Measurements from ENCODE around the gene BAIAP2.
"Not testable (repeated sequence)": the region's sequence is repeated elsewhere in the genome, so short reads cannot be mapped to it uniquely, and the experiment has no call there.

The BAIAP2 gene

DNA sequence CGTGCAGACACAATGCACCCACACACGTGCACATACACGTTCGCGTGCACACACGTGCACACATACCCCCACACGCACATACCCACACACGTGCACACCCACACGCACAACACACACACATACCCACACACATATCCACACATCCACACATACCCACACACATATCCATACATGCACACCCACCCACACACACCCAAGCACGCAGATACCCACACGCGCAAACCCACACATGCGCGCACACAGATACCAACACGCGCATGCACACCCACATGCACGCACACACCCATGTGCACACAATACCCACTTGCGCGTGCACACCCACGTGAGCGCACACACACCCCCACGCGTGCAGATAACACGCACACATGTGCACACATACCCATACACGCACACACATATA, 103.5 kb downstream of the BAIAP2 start:
- no peak for DNase-seq (ENCODE audit: low read depth, low spot score)

GRCh38 chr17:81139428-81139827, 104.5 kb downstream of the BAIAP2 start:
- DNase-seq (ENCODE audit: low read depth, low spot score) = no peak

GRCh38 chr17:81140018-81140417, 105.1 kb downstream of the BAIAP2 start:
- no peak for DNase-seq (ENCODE audit: low read depth, low spot score)

DNA sequence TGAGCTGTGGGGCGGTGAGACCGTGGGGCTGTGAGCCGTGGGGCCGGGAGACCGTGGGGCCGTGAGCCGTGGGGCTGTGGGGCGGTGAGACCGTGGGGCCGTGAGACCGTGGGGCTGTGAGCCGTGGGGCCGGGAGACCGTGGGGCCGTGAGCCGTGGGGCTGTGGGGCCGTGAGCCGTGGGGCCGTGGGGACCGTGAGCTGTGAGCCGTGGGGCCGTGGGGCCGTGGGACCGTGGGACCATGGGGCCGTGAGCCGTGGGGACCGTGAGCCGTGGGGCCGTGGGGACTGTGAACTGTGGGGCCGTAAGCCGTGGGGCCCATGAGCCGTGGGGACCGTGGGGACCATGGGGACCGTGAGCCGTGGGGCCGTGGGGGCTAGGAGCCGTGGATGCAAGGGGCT, 105.7 kb downstream of the BAIAP2 start:
- DNase-seq (ENCODE audit: low read depth, low spot score) = no peak

- DNase-seq (ENCODE audit: low read depth, low spot score) = peak; percentile 52
These were observed 107.6 kb downstream of the BAIAP2 start for GRCh38 chr17:81142301-81143199.

DNA sequence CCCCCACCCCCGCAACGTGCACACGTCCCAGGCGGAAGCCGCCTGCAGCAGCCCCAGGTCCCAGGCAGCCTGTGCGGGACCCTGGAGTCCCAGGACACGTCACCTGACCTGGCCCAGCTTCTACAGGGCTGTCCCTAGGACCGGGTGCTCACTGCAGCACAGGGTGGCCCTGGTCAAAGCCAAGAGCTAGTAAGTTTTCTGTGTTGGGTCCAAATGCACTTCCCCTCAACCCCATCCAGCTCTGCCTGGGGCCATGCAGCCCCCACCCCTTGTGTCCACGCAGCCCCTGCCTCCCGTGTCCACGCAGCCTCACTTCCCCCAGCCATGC, 108.2 kb downstream of the BAIAP2 start:
- DNase-seq (ENCODE audit: low read depth, low spot score) = no peak

DNA sequence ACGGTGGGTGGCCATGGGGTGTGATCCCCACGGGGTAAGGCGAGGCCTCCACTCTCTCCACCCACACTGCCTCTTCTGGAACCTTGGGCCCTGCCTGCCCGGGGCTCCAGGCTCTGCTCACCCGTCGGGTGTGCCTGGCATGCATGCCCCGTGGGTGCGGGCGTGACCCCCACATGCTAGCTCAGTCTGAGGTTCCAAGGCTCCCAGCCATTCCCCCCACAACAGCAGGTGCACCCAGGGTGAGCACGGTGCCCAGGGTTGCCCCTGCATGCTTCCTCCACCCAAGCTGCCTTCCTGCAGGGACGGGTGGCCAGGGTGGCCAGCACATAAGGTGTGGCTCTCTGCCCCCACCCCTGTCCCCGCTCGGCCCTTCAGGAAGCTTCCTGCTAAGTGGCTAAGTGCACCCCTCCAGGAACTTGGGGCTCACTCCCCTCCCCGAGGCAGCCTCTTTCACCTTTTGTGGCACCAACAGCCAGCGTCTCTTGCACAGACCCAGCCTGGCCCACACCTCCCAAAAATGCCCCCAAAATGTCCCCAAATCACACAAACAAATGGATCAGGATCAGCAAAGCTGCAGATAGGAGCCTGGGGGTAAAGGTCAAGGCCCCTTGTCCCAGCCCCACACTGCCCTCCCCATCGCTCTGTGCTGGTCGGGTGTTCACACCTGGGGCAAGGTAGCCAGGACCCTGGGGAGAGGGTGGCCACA, 108.9 kb downstream of the BAIAP2 start:
- DNase-seq (ENCODE audit: low read depth, low spot score) = no peak

- no peak for DNase-seq (ENCODE audit: low read depth, low spot score)
These were observed 109.5 kb downstream of the BAIAP2 start for GRCh38 chr17:81144423-81144781.

- DNase-seq (ENCODE audit: low read depth, low spot score) = not testable (repeated sequence)
These were observed 111.3 kb downstream of the BAIAP2 start for GRCh38 chr17:81146208-81146607.

DNA sequence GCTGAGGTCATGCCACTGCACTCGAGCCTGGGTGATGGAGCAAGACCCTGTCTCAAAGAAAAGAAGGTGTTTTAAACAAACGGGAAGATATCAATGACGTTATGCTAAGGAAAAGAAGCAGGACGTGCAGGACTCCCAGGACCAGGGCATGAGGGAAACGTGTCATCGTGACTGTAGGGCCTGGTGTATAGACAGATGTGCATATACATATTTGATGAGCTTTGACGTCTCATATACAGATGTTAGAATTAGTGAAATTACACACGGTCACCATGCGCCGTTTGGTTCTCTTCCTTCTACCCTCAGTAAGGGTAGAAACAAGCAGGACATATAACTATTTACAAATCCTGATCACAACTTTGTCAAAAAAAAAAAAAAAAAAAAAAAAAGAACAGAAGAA, 112.8 kb downstream of the BAIAP2 start:
- DNase-seq (ENCODE audit: low read depth, low spot score) = no peak

DNA sequence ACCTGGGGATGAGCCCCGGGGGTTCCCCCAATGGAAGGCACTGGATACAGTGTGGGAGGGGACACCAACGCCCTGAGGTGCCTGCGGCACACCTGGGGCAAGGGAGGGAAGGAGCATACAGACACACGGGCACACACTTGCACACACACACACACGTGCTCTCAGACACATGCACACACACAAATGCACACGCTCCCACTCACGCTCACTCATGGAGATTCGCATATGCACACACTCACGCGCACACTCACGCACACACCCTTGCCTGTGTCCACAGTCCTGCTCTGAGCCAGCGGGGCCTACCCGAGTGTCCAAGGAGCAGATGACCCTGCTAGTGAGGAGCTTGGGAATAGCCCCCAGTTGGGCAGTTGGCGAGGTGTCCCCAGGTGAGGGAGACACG, 113.6 kb downstream of the BAIAP2 start:
- DNase-seq (ENCODE audit: low read depth, low spot score) = no peak

GRCh38 chr17:81148986-81149533, 114.1 kb downstream of the BAIAP2 start:
- DNase-seq (ENCODE audit: low read depth, low spot score) = no peak

DNA sequence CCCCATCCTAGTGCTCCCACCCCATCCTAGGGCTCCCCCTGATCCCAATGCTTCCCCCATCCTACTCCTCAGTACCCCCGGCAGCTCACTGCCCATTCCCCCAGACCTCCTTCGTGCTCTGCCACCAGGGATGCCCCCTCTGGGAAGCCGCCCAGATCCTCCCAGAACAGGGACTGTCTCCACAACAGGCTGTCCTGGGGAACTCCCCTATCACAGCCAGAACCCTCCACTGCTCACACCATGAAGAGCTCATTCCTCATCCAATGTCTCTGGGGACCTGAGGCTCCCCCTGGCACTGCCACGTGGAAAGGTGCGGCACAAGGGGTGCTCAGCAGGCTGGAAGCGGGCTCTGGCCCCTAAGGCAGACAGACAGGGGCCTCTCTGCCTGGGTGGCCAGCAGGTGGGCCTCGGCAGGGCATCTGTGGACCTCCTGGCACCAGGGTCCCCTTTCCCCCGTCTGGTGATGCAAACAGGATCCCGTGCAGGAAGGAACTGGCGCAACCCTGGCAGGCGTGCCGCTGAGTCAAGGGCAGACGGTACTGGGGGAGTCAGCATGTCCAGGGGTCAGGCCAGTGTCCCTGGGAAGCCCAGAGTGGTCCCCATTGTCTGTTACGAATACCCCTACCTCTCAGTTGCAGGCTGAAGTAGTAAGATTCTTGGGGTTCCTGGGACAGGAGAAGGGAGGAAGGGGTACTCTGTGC, 115.6 kb downstream of the BAIAP2 start:
- DNase-seq (ENCODE audit: low read depth, low spot score) = no peak

GRCh38 chr17:81151278-81151677, 116.3 kb downstream of the BAIAP2 start:
- no peak for DNase-seq (ENCODE audit: low read depth, low spot score)

DNA sequence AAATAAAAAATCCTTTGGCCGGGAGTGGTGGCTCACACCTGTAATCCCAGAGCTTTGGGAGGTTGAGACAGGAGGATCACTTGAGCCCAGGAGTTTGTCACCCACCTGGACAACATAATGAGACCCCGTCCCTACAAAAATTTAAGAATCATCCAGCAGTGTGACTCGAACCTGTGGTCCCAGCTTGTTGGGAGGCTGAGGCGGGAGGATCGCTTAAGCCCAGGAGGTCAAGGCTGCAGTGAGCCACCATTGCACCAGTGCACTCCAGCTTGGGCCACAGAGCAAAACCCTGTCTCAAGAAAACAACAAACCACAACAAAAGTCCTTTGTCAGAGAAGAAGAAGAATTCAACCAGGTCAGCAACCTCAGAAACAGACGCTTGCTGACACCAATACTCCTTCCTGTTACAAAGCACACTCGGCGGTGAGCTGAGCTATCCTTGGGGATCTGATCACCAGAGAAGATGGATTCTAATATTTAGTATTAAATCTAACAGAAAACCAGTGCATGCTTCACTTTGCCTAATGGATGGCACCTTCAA, 117.4 kb downstream of the BAIAP2 start:
- DNase-seq (ENCODE audit: low read depth, low spot score) = no peak

- DNase-seq (ENCODE audit: low read depth, low spot score) = no peak
These were observed 118.4 kb downstream of the BAIAP2 start for GRCh38 chr17:81153340-81153803.

DNA sequence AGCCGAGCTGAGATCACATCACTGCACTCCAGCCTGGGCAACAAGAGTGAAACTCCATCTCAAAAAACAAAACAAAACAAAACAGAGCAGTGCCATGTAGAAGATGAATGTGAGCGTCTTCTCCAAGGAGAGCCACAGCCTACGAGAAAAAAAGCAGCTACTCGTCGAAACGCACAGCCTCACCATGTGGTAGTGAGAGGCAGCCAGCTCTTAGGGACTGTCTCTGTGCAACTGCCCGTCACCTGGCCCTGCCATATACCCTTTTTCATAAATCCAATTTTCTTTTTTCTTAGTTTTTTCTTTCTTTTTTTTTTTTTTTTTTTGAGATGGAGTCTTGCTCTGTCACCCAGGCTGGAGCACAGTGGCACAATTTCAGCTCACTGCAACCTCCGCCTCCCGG, 119.1 kb downstream of the BAIAP2 start:
- not testable (repeated sequence) for DNase-seq (ENCODE audit: low read depth, low spot score)

DNA sequence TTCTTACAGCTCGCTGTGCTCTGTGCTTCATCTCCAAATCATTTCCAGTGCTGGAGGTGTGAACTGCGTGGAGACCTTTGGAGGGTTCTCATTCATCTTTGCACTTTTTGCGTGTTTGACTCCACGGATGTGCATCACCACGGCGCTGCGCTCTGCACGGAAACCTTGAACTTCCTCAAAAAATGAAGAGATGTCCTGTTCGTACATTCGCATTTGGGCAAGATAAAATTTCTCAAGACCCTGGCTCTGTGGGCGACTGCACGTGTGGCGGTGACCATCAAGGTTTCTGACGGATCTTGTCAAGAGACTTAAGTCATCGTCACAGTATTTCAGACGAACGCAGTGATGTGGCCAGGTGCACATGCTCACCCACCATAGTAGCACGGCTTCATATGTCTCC, 120.0 kb downstream of the BAIAP2 start:
- no peak for DNase-seq (ENCODE audit: low read depth, low spot score)

DNA sequence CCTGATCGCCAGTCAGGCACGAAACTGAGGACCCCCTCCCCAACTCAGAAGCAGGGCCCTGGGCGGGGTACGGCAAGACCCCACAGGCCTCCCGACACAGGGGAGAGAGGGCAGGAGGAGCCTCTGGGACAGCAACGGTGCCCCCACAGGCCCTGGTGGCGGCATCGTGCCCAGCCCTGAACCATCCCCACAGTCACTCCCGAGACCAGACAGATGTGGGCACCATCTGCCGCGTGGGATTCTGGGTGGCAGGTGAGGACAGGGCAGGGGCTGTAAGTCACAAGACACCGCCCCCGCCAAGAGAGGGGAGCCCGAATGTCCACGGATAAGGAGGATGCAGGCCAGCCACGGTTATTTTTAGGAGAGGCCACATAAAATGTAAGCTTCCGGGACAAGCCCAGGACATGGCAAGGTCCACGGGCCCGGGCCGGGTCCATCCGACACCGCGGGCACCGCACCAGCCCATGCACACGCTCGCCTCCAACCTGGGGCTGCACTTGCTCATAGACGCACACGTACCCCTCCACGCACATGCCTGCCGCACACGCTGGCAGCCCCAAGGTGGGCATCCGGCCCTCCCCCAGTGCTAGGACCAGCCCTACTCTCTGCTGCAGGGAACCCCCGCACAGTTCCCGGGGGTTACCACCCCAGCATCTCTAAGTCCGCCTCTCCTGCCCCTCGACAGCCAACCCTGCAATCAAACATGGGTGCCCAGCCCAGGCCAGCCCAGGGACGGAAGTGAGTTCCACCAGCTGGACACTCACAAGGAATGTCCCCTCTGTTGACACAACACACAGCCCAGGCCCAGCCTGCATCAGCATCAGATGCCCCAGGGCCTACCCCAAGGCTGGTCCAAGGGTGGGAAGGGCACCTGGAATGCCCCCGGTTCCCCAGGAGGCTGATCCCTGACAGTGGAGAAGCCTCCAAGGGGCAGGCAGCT, 122.2 kb downstream of the BAIAP2 start:
- DNase-seq (ENCODE audit: low read depth, low spot score) = no peak

DNA sequence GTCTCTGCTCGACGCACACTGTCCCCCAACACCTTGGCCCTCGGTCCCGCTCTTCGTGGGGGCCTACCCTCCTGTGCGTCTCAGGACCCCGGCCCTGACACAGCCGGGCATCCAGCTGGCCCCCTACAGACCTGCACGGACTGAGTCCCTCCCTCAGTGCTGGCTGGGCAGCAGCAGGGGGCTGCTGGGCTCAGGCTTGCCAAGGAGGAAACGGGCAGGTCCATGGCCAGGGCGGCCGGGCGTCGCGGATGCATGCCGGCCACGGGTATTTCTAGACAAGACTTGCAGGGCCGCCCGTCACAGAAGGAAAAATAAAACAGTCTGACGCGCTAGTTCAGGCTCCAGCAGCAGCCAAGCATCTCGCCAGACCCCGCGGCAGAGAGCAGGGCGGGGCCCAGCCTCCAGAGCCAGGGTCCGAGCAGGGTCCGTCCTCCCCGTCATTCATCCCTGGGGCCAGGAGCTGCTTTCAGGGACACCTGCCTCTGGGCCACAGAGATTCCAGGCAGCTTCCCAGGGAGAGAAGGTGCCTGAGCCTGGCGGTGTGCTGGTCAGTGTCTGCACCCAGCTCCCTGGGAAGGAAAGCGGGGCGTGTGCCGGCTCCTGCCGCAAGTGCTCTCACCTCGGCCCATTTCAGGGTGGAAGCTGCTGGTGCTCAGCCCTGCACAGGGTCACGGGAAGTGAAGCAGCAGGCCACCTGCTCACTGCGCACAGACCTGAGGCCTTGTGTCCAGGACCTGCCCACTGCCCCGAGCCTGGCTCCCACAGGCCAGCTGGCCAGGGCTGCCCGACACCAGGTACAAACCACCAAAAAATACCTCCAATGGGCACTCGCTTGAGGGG, 123.1 kb downstream of the BAIAP2 start:
- no peak for DNase-seq (ENCODE audit: low read depth, low spot score)

Measured in smooth muscle cell of the brain vasculature (primary cell).